NCI-H774 (cell line): ENCODE measurements around the gene SLC38A3.
"Not testable (repeated sequence)": the region's sequence is repeated elsewhere in the genome, so short reads cannot be mapped to it uniquely, and the experiment has no call there.

Experiments
- DNase-seq: peaks from one replicate; lab custom pipeline; 2025; lab: John Stamatoyannopoulos, UW

The SLC38A3 gene

GRCh38 chr3:50231581-50231980 is 26.5 kb downstream of the SLC38A3 start:
- no peak for DNase-seq

- no peak for DNase-seq
Observed at GRCh38 chr3:50232303-50232702, 27.2 kb downstream of the SLC38A3 start.

- no peak for DNase-seq
Observed at GRCh38 chr3:50233176-50233575, 28.1 kb downstream of the SLC38A3 start.

- peak; percentile 87 for DNase-seq
Observed at GRCh38 chr3:50235716-50236483, 30.8 kb downstream of the SLC38A3 start, which contains the start of gene GNAI2. Gene GNAI2, plus strand, starts transcription at chr3:50236204. Its CDS starts 132 bp downstream, at chr3:50236336.

GRCh38 chr3:50236484-50237132 is 31.5 kb downstream of the SLC38A3 start:
- DNase-seq: no peak

- DNase-seq: no peak
Observed at GRCh38 chr3:50237133-50237651, 32.1 kb downstream of the SLC38A3 start.

GRCh38 chr3:50237754-50238548 is 32.9 kb downstream of the SLC38A3 start:
- DNase-seq: peak; percentile 57

GRCh38 chr3:50238549-50239026 is 33.5 kb downstream of the SLC38A3 start:
- DNase-seq: no peak

GRCh38 chr3:50239649-50240048 is 34.6 kb downstream of the SLC38A3 start:
- DNase-seq: no peak

- DNase-seq: no peak
Observed at GRCh38 chr3:50241163-50241562, 36.1 kb downstream of the SLC38A3 start.

- no peak for DNase-seq
Observed at GRCh38 chr3:50241713-50242380, 36.8 kb downstream of the SLC38A3 start.

GRCh38 chr3:50242381-50242770 is 37.3 kb downstream of the SLC38A3 start:
- DNase-seq: no peak

- no peak for DNase-seq
Observed at GRCh38 chr3:50242851-50243542, 37.9 kb downstream of the SLC38A3 start.

- no peak for DNase-seq
Observed at GRCh38 chr3:50243543-50243895, 38.4 kb downstream of the SLC38A3 start.

GRCh38 chr3:50244813-50245212 is 39.7 kb downstream of the SLC38A3 start:
- not testable (repeated sequence) for DNase-seq

GRCh38 chr3:50245251-50245745 is 40.2 kb downstream of the SLC38A3 start:
- DNase-seq: no peak

GRCh38 chr3:50245831-50246516 is 40.9 kb downstream of the SLC38A3 start:
- peak; percentile 17 for DNase-seq

- no peak for DNase-seq
Observed at GRCh38 chr3:50246517-50246954, 41.5 kb downstream of the SLC38A3 start.

- no peak for DNase-seq
Observed at GRCh38 chr3:50248387-50248786, 43.3 kb downstream of the SLC38A3 start.

- DNase-seq: no peak
Observed at GRCh38 chr3:50249457-50249856, 44.4 kb downstream of the SLC38A3 start.
